ENCODE results near the gene ARHGEF2. TPM values are rescaled to one million over a fixed set of nuclear protein-coding genes. Genes with fewer than 3 reads are reported as not detected.
A peak's percentile ranks its signal among the peaks of the same experiment; 100 is the strongest.

The ARHGEF2 gene
- total and polyA plus RNA-seq, 9 of the 15 experiments (the other 6 are each of a cell fraction or from before 2014, with no cell fraction given), result 7.1 to 162 (median 62.2) TPM

DNA sequence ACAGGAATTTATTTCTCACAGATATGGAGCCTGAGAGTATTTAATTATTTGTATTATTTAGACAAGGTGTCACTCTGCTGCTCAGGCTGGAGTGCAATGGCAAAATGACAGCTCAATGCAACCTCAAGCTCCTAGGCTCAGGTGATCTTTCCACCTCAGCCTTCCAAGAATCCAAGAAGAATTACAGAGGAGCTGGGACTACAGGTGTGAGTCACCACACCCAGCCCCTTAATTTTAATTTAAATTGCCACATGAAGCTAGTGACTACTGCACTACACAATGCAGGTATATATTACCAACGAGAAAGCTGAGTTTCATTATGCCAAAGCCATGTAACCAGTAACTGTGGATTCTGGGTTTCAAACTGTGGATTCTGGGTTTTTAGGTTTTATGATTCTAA lies 46.3 kb downstream of the ARHGEF2 start (continued):
- TF ChIP-seq, protein P1, sequence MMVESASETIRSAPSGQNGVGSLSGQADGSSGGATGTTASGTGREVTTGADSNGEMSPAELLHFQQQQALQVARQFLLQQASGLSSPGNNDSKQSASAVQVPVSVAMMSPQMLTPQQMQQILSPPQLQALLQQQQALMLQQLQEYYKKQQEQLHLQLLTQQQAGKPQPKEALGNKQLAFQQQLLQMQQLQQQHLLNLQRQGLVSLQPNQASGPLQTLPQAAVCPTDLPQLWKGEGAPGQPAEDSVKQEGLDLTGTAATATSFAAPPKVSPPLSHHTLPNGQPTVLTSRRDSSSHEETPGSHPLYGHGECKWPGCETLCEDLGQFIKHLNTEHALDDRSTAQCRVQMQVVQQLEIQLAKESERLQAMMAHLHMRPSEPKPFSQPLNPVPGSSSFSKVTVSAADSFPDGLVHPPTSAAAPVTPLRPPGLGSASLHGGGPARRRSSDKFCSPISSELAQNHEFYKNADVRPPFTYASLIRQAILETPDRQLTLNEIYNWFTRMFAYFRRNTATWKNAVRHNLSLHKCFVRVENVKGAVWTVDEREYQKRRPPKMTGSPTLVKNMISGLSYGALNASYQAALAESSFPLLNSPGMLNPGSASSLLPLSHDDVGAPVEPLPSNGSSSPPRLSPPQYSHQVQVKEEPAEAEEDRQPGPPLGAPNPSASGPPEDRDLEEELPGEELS (CRISPR knock-in tag; IDR thresholded peaks at IDR 0.05; ENCODE audit: borderline replicate concordance), result no peak

DNA sequence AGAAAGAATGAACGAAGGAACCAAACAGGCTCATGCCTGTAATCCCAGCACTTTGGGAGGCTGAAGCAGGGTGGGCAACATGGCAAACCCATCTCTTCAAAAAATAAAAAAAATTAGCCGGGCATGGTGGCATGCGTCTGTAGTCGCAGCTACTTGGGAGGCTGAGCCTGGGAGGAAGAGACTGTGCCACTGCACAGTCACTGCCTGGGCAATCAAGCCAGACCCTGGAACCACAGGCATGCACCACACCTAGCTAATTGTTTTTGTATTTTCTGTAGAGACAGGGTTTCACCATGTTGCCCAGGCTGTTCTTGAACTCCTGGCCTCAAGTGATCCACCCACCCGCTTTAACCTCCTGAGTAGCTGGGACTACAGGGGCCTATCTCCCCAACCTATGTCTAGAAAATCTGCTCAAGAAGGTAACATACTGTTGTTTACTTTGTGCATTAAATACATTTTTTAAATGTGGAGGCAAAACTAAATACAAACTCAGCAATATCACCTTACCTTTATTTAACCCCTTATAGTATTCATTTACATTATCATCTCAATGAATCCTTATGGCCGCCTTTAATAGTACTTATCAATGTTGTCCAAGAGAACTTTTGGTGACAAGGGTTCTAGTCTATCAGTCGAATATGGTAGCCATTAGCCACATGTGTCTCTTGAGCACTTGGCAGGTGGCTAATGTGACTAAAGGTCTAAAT lies 46.9 kb downstream of the ARHGEF2 start:
- FAIRE-seq, result no peak
- peaks cover 72% of the 10 kb centered on the region for H3K79me2 ChIP-seq (ENCODE audit: control insufficient read depth, insufficient read depth, low read length)
- no peaks in the 10 kb centered on the region for H3K9me3 ChIP-seq (replicated peaks; ENCODE audit: control insufficient read depth, insufficient read depth, low read depth, low read length)
- H3K36me3 ChIP-seq (ENCODE audit: control insufficient read depth, insufficient read depth, low read length), result peaks cover 73% of the 10 kb centered on the region
- H3K27ac ChIP-seq (ENCODE audit: extremely low read depth, low read depth, low read length), result no peak overlapping the region
- no peaks in the 10 kb centered on the region for H3K27me3 ChIP-seq (ENCODE audit: control insufficient read depth in 2 of 2, insufficient read depth in 2 of 2, low read length in 2 of 2)
- no TSS peak for BruUV-seq (replicated peaks)
- 0 out of 2 replicates have a peak, but pooled peaks cover 5% of the 10 kb centered on the region for H4K20me1 ChIP-seq (replicated peaks; ENCODE audit: control insufficient read depth, insufficient read depth, low read length)
- WGBS (ENCODE audit: insufficient coverage, low coverage, missing lambda C conversion rate), result 77% methylated on average over 6 of the region's 7 CpGs
- ATAC-seq, result no peak
- H2AFZ ChIP-seq (ENCODE audit: low read depth, low read length), result no peak overlapping the region
- H3K4me2 ChIP-seq (ENCODE audit: insufficient read depth, low read length), result peak overlapping the region; percentile 37
- no peak for DNase-seq (ENCODE audit: extremely low read depth in 1 of 4, low spot score in 3 of 4)
- H3K9ac ChIP-seq (ENCODE audit: insufficient read depth in 1 of 2, low read depth in 2 of 2, low read length in 2 of 2), result peak overlapping the region; percentile 2 to 69; a peak in 1 of 4 replicates
- CTCF ChIA-PET (ENCODE audit: low intra/inter-chr PET ratio), result no interaction called here
- H3K4me1 ChIP-seq (replicated peaks in 1 of 2; ENCODE audit: control insufficient read depth in 2 of 2, insufficient read depth in 2 of 2, low read length in 2 of 2), result peaks cover 12 to 13% of the 10 kb centered on the region in 2 experiments; a peak in 4 of 5 replicates
- in situ Hi-C loops (cut with MboI), result loop anchor here (5.0 kb wide), 1 partner anchor 136 kb away; no protein-coding TSS in a partner anchor
- intact Hi-C loops (cut with micrococcal nuclease), result loop anchor here (2.0 to 10.0 kb wide), 2 partner anchors 73 to 193 kb away; partner anchors contain the start of gene SYT11
- no peaks in the 10 kb centered on the region for H3K9me1 ChIP-seq (ENCODE audit: control insufficient read depth, insufficient read depth, low read length)
- POLR2A ChIA-PET, result interaction anchor here (0.6 to 6.3 kb wide), 15 partner anchors 10 to 167 kb away, joined by 3 to 100 read pairs (median 4); no protein-coding TSS in a partner anchor
- no peak overlapping the region for H3K4me3 ChIP-seq
- no peak for TF ChIP-seq CBX1 (IDR thresholded peaks at IDR 0.05; ENCODE audit: low read depth)
- TF ChIP-seq, protein P2, sequence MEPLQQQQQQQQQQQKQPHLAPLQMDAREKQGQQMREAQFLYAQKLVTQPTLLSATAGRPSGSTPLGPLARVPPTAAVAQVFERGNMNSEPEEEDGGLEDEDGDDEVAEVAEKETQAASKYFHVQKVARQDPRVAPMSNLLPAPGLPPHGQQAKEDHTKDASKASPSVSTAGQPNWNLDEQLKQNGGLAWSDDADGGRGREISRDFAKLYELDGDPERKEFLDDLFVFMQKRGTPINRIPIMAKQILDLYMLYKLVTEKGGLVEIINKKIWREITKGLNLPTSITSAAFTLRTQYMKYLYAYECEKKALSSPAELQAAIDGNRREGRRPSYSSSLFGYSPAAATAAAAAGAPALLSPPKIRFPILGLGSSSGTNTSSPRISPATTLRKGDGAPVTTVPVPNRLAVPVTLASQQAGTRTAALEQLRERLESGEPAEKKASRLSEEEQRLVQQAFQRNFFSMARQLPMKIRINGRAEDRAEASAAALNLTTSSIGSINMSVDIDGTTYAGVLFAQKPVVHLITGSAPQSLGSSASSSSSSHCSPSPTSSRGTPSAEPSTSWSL (CRISPR knock-in tag; IDR thresholded peaks at IDR 0.05; ENCODE audit: borderline replicate concordance), result no peak
- TF ChIP-seq, protein P3, sequence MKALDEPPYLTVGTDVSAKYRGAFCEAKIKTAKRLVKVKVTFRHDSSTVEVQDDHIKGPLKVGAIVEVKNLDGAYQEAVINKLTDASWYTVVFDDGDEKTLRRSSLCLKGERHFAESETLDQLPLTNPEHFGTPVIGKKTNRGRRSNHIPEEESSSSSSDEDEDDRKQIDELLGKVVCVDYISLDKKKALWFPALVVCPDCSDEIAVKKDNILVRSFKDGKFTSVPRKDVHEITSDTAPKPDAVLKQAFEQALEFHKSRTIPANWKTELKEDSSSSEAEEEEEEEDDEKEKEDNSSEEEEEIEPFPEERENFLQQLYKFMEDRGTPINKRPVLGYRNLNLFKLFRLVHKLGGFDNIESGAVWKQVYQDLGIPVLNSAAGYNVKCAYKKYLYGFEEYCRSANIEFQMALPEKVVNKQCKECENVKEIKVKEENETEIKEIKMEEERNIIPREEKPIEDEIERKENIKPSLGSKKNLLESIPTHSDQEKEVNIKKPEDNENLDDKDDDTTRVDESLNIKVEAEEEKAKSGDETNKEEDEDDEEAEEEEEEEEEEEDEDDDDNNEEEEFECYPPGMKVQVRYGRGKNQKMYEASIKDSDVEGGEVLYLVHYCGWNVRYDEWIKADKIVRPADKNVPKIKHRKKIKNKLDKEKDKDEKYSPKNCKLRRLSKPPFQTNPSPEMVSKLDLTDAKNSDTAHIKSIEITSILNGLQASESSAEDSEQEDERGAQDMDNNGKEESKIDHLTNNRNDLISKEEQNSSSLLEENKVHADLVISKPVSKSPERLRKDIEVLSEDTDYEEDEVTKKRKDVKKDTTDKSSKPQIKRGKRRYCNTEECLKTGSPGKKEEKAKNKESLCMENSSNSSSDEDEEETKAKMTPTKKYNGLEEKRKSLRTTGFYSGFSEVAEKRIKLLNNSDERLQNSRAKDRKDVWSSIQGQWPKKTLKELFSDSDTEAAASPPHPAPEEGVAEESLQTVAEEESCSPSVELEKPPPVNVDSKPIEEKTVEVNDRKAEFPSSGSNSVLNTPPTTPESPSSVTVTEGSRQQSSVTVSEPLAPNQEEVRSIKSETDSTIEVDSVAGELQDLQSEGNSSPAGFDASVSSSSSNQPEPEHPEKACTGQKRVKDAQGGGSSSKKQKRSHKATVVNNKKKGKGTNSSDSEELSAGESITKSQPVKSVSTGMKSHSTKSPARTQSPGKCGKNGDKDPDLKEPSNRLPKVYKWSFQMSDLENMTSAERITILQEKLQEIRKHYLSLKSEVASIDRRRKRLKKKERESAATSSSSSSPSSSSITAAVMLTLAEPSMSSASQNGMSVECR (CRISPR knock-in tag; IDR thresholded peaks at IDR 0.05), result no peak
- peak; percentile 50; the same call in 1 of the 2 replicates for TF ChIP-seq C11orf30 (IDR thresholded peaks at IDR 0.05; ENCODE audit: low read depth)
- no peak for TF ChIP-seq CHD2 (IDR thresholded peaks at IDR 0.05; ENCODE audit: low read depth, low read length)
- no peak for TF ChIP-seq SRF (CRISPR knock-in tag; IDR thresholded peaks at IDR 0.05)
- TF ChIP-seq ZNF316 (IDR thresholded peaks at IDR 0.05), result peak; percentile 71
- TF ChIP-seq SUPT5H (IDR thresholded peaks at IDR 0.05), result 0 out of 2 replicates have a peak, but pooled peaks have one; percentile 22

All from K562 (cell line).